ENCODE measurements around the gene HOXB2.

- TF ChIP-seq SMC3 (IDR thresholded peaks at IDR 0.05) (no peak), CTCF (IDR thresholded peaks at IDR 0.05) (no peak), CHD4 (IDR thresholded peaks at IDR 0.05; ENCODE audit: borderline replicate concordance) (no peak), POLR2A (IDR thresholded peaks at IDR 0.05; ENCODE audit: low read length) (no peak)
Measured at GRCh38 chr17:48575066-48575582, 30.2 kb upstream of the HOXB2 start.

All from A549 (cell line).